Ovary (tissue), 3 donors: ENCODE data around the gene CREG1.

Experiments
- EP300 ChIP-seq: sonication (generic); formaldehyde crosslinking; IDR thresholded peaks from one replicate; pipeline ENCODE4 v1.6.1; 2017; ENCODE audit warnings: antibody characterized with exemption
- TF ChIP-seq, protein P1 (sequence below), 3 donors: fragments of 450-650 bp in 2 of 3; fragments of 200-600 bp in 1 of 3; IDR thresholded peaks; one replicate each; pipeline versions ENCODE4 v1.5.1 to v1.8.0; 2016 to 2022; ENCODE audit warnings: antibody characterized with exemption in 3 of 3, mild to moderate bottlenecking in 1 of 3
- donor health status: DM: no; HTN: no; CAD: no.

DNA sequence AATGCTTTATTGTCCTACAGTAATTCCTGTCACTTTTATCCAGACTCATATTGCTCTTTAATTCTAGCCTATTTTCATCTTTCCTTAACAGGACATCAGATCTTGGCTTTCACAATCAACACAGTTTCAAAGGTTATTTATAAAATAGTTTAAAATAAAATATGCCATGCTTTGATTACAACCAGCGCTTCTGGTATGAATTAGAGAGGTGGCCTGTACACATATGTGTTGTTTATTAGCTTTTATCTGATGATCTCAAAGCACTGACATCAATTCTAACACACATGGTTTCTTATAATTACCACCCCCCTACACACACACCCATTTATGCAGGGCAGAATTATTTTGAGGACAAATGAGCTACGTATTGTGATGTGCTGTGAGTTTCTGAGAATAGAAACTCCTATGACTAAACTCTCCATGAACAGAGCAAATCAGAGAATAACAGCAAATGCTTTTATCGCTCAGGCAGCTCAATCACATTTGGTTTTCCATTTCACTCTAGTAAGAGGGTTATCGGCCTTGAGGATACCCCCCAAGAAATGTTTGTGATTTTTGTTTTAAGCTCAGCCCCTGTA, 53.2 kb downstream of the CREG1 start:
- TF ChIP-seq, protein P1, sequence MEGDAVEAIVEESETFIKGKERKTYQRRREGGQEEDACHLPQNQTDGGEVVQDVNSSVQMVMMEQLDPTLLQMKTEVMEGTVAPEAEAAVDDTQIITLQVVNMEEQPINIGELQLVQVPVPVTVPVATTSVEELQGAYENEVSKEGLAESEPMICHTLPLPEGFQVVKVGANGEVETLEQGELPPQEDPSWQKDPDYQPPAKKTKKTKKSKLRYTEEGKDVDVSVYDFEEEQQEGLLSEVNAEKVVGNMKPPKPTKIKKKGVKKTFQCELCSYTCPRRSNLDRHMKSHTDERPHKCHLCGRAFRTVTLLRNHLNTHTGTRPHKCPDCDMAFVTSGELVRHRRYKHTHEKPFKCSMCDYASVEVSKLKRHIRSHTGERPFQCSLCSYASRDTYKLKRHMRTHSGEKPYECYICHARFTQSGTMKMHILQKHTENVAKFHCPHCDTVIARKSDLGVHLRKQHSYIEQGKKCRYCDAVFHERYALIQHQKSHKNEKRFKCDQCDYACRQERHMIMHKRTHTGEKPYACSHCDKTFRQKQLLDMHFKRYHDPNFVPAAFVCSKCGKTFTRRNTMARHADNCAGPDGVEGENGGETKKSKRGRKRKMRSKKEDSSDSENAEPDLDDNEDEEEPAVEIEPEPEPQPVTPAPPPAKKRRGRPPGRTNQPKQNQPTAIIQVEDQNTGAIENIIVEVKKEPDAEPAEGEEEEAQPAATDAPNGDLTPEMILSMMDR (IDR thresholded peaks at IDR 0.05) = no peak
- no peak for TF ChIP-seq EP300
